HPDE6-E6E7 (cell line): Measurements from ENCODE around the gene HSF2.

Experiments
- DNase-seq: peaks from one replicate; pipeline ENCODE4 v3.0.0; 2011; ENCODE audit warnings: missing footprints; ENCODE audit errors: extremely low spot score

HSF2 gene

DNA sequence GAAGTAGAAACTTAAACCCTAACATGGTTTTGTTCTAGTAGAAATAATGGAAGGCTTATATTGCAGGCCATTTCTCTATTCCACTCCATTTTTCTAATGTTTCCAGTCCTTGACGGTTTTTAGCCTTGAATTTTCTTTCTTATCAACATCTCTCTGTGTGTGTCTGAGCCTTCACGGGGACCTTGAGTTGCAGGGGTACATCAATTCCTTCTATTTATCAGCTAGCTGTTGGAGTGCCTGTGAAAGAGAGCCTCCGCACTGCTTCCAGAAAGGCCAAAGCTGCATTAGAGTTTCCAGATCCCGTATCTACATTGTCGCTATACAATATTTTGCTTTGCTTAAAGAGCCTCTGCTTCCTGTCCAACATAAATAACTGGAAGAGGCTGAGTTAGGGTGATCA, 5.4 kb upstream of the HSF2 start:
- no peak for DNase-seq

DNA sequence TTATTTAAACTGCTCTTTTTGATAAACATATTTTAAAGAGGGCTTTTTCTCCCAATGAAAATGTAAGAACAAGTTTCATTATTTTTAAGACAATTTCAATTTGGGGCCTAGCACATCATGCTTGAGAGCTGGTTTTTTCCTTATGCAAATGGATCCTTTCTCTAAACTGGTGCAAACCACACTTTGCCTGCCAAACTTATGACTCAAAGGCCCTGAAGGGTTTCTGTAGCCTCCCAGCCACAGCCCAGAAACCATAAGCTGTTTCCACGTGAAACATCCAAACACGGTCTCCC, 451 bp upstream of the HSF2 start:
- DNase-seq = no peak

DNA sequence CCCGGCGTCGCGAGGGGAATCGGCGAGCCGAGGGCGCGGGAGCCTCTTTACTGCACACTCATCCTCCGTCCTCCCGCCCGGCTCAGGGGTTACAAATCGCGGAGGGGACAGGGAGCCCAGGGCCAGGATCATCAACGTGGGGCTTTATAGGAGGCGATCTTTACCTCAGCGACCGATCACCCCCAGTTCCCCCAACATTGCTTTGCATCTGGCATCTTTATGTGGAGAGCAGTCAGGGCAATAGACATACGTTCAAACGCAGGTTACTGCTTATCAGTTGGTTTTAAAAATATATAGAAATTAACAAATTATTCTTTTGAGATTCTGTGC, 634 bp downstream of the HSF2 start:
- peak; percentile 4 for DNase-seq

DNA sequence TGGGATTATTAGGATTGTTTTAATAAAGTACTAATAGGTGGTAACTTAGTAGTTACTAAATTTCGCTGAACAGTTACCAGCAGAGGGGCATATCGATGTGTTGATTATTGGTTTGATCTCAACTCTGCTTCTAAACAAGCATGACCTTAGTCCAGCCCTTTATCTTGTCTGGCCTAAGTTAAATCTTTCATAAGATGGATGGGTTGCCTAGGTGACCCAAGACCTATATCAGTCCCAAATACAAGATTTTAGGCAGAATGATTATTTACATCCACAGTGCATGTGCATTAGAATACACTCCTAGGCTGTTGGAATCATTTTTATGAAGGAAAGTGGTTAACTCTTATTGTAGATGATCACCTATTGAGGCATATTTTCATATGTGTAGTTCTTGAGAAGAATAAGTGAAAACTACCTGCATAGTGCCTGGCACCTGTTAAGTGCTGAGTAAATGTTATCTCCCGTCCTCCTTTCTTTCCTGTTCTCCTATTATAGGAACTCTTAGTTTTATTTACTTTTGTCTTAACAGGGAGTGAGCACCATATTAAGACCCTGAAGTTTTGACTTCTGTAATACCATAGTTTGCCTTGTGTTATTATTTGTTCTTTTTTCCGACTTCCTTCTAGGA, 1.1 kb downstream of the HSF2 start:
- DNase-seq = no peak

GRCh38 chr6:122401104-122401503, 1.7 kb downstream of the HSF2 start:
- DNase-seq = no peak

DNA sequence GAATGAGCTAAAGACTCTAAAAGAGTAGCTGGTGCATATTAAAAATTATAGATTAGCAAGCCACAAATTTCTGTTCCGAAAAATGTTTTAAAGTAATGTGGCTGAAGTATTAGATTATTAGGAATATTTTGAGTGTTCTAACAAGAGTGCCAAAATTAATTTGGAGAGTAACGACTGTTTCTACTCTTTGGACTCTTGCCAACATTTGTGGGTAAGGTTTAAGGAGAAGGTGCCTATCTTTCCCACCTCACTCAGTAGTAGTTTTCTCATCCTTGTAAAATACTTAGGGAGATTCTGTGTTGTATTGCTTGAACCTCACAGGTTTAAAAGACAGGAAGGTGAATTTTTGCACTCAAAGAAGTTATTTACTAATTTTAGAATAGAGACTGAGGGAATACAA, 5.0 kb downstream of the HSF2 start:
- DNase-seq = no peak

DNA sequence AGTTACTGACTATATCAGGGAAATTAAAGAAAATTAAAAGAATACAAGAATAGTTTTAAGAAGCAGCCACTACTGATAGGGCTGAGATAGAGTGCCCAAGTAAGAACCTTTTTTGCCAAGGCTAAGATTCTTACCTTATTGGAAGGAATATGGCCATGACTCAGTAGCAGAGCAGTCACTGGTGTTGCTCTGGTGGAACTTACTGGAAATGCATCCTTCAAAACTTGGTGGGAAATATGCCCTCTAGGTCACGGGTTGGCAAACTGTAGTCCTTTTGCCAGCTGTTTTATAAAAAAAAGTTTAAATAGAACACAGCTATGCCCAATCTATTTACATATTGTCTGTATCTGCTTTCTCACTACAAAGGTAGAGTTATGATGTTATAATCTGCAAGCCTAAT, 6.0 kb downstream of the HSF2 start:
- no peak for DNase-seq

GRCh38 chr6:122406187-122406586, 6.7 kb downstream of the HSF2 start:
- DNase-seq = no peak

GRCh38 chr6:122407712-122408111, 8.3 kb downstream of the HSF2 start:
- no peak for DNase-seq

GRCh38 chr6:122408240-122408639, 8.8 kb downstream of the HSF2 start:
- DNase-seq = no peak

DNA sequence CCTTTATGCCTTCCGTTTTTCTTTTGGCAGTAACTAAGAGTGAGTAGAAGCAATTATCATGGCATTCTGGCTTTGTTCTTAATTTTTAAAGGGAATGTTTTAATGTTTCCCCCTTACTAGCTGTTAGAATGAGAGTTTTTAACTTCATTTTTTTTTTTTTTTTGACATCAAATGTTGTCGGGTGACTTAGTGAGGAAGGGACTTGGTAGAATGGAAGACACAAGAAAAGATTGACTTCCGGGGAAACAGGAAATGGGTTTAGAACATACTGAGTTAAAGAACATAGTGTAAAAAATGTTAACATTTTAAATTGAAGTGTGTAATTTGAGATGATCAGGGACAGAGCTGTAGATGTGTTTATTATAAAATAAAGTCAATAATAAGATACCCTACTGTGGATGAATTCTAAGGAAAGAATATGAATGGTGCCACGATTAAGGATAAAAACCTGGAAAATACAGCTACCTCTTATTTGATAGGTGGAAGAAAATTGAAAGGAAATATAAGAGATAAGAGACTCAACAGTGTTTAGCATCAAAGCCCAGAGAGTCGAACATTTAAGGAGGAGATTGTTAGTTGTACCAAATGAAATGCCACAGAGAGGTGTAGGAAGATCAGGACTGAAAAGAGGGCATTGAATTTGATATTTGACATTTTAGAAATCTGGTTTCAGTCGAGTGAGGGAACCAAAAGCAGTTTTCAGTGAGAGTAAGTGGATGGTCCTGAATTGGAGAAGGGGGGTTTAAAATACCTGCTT, 9.4 kb downstream of the HSF2 start:
- no peak for DNase-seq

- DNase-seq = no peak
Observed at GRCh38 chr6:122412001-122412400, 12.5 kb downstream of the HSF2 start.

DNA sequence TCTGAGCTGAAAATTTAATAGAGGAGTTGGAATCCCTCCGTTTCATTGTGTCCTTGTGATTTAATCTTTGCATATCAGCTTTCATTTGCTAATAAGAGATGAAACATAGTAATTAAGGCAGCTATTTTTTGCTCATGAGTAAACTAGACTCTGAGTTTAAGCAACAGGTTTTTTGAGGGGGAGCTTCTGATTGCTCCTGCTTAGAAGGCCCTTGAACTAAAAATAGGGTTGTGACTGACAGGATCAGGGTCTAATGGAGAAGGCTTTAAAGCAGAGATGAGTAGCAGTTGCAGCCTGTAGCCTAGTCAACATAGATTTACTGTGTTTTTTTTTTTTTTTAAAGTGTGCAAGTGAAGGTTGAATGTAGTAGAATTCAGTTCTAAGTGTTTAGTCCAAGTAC, 17.4 kb downstream of the HSF2 start:
- no peak for DNase-seq

DNA sequence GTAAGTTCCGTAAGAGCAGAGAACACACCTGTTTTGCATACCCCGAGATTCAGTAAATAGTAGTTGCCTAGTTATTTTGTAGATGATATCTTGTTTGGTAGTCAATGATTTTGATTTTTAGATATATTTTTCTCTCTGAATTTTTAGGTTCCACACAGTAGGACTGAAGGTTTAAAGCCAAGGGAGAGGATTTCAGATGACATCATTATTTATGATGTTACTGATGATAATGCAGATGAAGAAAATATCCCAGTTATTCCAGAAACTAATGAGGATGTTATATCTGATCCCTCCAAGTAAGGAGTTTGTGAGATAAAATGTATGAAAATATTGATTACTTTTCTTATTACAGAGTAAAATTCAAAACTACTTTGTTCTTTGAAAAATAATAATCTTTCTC, 22.6 kb downstream of the HSF2 start:
- no peak for DNase-seq

DNA sequence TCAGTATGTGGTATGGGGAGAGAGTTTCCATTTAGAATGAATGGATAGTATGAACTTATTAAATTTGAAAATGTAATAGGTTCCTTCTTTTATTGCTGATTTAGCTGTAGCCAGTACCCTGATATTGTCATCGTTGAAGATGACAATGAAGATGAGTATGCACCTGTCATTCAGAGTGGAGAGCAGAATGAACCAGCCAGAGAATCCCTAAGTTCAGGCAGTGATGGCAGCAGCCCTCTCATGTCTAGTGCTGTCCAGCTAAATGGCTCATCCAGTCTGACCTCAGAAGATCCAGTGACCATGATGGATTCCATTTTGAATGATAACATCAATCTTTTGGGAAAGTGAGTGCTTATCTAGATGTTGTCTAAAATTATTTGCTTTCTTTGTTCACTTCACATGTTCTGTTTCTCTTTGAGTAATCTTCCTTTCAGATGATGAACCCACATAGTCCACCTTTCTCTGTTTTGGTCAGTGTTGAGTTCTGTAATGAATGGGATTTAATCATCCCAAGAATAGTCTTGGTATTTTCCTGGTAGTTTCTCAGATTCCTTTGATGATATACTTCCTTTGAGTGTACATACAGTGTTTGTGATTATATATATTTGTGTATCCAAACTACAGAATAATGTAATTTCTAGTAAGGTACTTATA, 23.3 kb downstream of the HSF2 start:
- no peak for DNase-seq

GRCh38 chr6:122423734-122424133, 24.3 kb downstream of the HSF2 start:
- DNase-seq = no peak

GRCh38 chr6:122426597-122426996, 27.1 kb downstream of the HSF2 start:
- DNase-seq = no peak

GRCh38 chr6:122428781-122429180, 29.3 kb downstream of the HSF2 start:
- no peak for DNase-seq

GRCh38 chr6:122429323-122429722, 29.9 kb downstream of the HSF2 start:
- DNase-seq = no peak

DNA sequence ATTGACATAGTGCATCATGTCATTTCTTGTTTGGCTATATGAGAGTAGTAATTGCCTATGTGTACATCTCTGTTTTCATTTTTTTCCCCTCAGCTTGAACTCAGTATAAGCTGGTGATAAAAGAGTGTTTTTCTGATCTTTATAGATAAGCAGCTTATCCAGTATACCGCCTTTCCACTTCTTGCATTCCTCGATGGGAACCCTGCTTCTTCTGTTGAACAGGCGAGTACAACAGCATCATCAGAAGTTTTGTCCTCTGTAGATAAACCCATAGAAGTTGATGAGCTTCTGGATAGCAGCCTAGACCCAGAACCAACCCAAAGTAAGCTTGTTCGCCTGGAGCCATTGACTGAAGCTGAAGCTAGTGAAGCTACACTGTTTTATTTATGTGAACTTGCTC, 32.3 kb downstream of the HSF2 start:
- DNase-seq = no peak

DNA sequence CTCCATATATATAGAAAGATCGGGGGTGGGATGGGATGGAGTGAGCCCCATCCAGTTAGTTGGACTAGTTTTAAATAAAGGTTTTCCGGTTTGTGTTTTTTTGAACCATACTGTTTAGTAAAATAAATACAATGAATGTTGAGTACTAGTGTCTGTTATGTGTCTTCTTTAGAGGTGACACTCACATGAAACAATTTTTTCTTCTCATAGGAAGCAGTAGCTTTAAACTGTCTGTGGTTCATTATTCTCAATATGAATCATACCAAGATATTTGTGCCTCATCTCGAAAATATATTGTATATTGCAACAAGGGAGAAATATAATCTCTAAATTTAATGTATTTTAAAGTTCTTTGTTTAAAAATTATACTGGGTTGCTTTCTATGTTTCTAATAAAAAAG, 33.4 kb downstream of the HSF2 start:
- no peak for DNase-seq

DNA sequence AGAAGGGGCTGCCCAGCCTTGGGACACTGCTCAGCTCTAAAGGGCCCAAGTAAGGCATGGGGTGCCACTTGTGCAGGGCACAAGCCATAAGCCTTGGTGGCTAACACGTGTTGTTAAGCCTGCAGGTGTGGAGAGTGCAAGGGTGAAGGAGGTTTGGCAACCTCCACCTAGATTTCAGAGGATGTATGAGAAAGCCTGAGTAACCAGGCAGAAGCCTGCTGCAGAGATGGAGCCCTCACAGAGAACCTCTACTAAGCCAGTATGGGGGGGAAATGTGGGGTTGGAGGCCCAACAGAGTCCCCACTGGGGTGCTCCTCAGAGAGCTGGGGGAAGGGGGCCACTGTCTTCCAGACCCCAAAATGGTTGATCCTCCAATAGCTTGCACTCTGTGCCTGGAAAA, 39.5 kb downstream of the HSF2 start:
- no peak for DNase-seq

DNA sequence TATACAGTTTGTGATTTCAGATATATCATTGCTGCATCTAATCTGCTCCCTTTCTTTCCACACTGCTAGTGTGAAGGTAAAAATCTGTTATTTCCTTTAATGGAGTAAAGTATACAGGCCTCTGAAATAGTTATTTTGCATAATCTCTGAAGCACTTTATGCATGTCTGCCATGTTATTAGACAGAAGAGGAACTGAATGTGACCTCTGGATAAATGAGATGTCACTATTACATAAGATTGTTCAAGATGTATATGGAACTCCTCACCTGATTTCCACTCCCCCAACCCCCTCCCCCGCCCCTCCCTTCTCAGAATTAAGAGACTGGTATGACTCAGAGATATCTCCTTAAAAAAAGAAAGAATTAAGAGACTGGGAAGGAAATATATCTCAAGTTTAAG, 45.8 kb downstream of the HSF2 start:
- no peak for DNase-seq

- DNase-seq = no peak
Observed at GRCh38 chr6:122449069-122449468, 49.6 kb downstream of the HSF2 start.
